HG03045 (cell line): ENCODE measurements around the gene GRIK4.

ENCODE experiments used
- ATAC-seq: cut with Tn5 transposase; IDR thresholded peaks from one replicate; pipeline ENCODE4 v1.9.1; 2021; ENCODE audit warnings: mild to moderate bottlenecking, moderate library complexity; ENCODE audit not compliant: unreplicated experiment

Gene GRIK4

GRCh38 chr11:120698918-120699317, 187.4 kb downstream of the GRIK4 start:
- no peak for ATAC-seq

DNA sequence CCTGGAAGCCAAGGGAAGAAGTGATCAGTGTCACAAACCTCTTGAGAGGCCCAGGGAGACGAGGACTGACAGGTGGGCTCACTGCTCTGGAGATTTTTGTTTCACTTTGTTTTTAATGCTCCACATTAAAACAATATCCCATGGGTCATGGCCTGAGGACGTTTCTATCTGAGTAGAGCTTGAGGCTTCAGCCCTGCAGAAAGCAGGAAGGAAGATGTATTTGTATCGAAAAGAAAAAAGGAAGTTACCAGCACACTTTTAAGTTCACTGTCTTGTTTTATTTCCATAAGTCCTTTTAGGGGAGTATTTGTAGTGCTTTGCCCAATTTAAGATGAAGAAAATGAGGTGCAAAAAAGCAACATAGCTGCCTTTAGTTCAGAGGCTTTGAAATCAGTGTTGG, 191.1 kb downstream of the GRIK4 start:
- no peak for ATAC-seq

DNA sequence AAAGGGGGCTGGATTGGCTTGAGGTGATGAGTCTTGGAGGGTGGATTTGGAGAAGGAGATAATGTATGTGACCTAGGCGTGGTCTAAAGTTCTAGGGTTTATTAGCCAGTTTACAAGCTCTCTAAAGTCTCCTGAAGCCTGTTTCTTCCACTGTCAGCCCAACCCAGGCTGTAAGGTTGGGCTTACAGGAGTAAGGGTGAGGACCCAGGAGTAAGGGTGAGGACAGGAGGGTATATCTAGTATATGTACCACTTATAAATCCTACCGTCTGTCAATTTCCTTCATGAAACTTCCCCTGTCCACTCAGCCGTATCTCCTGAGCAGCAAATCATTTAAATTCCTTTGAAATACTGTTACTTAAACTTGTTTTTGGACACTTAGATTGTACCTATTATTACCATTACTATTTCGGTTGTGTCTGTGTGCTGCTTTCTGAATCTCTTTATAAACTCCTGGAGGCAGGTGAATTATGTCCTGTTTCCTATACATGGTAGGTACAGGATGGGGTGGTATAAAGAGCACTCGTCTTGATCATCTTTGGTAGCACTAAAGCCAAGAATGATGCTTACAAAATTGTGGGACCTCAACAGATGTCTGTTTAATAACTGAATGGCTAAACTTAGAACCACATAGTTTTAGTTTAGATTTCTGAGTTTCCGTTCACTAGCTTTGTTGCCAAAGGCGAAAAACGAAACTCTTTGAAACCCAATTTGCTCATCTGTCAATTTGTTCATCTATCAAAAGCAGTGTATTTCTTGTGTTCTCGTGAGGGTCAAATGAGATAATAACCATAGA, 192.0 kb downstream of the GRIK4 start:
- no peak for ATAC-seq

DNA sequence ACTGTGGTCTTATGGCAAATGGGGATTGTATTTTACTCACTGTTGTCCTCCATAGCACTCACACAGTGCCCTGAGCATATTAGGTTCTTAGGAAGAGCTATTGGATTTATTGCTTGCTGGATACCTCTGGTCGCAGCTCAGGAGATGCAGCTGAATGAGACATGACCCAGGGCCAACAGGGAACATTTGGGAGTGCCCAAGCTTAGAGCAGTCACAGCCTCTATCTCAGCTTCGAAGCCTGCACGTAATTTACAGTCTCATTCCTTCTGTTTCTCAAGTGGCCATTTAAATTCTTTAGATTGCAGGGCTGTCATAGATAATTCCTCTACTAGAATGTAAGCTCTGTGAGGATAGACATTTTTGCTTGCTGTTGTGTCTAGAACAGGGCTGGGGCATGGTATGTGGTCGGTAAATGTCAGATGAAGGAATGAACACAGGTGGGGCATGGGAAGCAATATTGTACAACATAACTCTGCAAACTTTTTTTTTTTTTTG, 192.8 kb downstream of the GRIK4 start:
- ATAC-seq, result no peak

DNA sequence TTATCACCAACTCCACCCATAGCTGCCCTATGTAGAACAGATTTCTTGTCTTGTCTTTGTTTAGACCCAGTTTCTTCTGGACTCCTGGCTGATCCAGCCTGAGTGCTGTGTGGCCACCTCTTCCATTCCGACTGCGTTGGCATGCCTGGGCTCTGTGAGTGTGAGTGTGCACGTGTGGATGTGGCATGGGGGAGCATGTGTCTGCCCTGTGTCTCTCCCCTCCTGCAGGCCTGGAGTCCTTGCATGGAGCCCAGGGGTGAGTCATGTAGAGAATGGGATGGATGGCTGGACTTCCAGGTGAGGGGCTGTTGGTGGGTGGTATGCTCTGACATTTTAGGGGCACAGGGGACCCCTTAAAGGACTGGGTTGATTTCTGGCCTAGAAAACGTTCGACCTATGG, 194.7 kb downstream of the GRIK4 start:
- no peak for ATAC-seq

DNA sequence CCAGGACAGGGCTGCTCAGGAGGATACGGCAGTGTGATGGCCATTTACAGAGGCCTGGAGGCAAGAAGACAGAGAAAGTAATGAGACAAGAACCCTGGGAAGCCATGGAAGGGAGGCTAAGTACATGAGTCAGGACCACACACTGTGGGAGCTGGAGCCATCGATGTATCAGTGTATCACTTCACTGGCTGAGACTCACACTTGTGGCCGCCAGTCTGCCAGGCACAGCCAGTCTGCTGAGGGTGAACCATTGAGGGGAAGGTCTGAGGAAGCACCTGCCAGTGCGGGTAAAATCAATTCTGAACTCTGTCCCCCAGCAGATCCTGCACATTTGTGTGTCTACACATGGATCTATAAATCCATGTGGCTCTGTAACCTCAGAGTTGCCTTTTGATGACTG, 195.6 kb downstream of the GRIK4 start:
- no peak for ATAC-seq

- ATAC-seq, result no peak
Observed at GRCh38 chr11:120707663-120708062, 196.1 kb downstream of the GRIK4 start.

GRCh38 chr11:120708511-120709183, 197.1 kb downstream of the GRIK4 start:
- ATAC-seq, result no peak

DNA sequence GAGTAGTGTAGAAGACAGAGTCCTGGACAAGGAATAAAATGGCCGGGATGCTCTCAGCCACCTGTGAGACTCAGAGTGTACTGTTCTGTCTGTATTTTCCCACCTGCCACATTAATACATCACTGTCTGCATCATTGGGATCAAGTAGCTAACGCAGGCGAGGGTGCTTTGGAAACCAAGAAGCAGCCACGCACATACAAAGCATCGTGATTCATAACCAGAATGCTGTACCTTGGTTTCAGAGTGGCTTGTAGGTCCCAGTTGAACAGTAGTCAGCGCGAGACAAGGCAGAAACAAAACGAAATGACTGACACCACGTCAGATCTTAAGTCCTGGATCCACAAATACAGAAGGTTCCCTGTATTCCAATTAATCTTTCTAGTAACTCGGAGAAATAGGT, 198.3 kb downstream of the GRIK4 start:
- peak; percentile 83 for ATAC-seq

DNA sequence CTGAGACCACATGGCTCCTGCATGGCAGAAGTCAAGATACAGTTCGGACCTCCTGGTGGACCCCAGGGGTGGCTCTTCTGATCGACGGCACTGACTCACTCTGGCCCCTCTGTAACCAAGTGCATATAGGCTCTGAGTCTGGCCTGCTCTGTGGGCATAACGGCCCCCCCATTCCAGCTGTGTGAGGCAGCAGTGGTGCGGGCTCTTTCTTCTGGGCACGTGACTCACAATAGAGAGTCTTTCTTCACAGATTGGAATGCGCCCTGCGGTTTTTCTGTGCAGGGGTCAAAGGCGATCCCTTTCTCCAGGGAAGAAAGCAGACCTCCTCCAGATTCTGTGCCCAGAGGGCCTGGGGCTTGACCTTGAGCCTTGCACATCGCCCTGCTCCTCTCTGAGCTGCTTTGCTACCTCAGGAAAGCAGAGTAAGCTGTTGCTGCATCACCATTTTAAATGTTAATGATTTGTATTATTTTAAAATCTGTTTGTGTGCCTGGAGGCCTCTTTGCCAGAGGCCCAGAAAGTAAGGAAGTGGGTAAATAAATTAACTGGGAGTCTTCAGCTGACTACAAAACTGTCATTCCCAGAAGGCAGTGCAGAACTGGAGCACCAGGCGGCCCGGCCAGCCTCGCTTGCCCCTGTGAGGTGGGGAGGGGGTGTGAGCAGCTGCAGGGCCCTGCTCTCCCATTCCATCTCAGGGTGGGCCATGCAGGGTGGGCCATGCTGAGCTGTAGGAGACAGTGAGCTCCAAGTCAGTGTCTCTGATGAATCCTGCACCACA, 199.0 kb downstream of the GRIK4 start:
- ATAC-seq, result peak; percentile 24

GRCh38 chr11:120712014-120712413, 200.5 kb downstream of the GRIK4 start:
- ATAC-seq, result no peak

DNA sequence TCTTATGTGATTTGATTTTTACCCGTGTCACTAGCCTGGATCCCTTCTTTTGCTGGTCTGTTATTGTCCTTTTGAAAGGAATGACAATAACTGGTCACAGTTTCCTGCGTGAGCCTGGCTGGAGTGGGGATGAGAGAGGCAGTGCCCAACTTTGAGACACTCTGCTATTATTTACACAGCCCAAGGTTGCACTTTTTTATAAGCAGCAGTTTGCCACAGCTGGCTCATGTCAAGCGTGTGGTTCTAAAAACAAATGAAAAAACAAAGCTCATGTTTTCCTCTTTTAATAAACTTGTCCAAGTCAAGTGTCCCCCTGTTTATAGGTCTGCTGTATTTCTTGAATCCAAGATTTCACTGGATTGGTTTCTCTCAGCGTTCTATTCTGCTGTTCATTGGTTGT, 201.3 kb downstream of the GRIK4 start:
- ATAC-seq, result no peak

DNA sequence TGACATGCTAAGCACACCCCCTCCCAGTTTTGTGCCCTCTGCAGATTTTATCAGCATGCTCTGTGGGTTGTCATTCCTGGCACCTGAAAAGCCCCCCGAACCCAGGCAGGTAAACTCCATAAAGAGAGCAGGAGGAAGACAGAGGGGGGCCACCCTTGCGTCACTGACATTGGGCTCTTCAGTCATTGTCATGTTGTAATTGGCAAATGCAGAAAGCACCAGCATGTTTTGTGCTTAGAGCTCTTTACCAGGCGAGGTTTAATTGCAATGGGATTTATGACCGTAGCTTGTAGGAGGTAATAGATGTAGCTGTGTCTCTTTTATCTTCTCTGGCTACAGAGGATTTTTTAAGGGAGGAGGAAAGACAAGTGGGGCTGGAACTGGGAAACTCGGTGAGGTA, 201.7 kb downstream of the GRIK4 start:
- ATAC-seq, result no peak

DNA sequence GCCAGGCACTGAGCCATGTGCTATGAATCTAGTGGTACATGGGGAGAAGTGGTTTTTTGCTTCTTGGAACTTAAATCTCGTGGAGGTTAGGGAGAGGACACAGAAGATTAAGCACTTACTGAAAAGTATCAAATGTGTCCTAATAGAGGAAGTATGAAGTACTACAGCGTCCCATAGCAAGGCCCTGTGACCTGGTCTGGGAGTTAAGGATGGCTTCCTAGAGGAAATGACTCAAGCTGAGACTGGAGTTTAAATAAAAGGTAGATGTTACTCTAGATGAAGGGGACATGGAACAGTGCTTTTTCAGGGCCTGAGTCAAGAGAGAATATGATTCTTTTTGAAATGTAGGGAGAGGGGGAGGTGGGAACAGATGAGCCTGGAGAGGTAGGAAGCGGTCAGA, 202.9 kb downstream of the GRIK4 start:
- ATAC-seq, result no peak

GRCh38 chr11:120715239-120715638, 203.7 kb downstream of the GRIK4 start:
- ATAC-seq, result no peak

GRCh38 chr11:120717042-120717441, 205.5 kb downstream of the GRIK4 start:
- ATAC-seq, result no peak

GRCh38 chr11:120717623-120718022, 206.1 kb downstream of the GRIK4 start:
- ATAC-seq, result no peak

- ATAC-seq, result no peak
Observed at GRCh38 chr11:120718171-120718570, 206.6 kb downstream of the GRIK4 start.

- no peak for ATAC-seq
Observed at GRCh38 chr11:120719348-120719747, 207.8 kb downstream of the GRIK4 start.

DNA sequence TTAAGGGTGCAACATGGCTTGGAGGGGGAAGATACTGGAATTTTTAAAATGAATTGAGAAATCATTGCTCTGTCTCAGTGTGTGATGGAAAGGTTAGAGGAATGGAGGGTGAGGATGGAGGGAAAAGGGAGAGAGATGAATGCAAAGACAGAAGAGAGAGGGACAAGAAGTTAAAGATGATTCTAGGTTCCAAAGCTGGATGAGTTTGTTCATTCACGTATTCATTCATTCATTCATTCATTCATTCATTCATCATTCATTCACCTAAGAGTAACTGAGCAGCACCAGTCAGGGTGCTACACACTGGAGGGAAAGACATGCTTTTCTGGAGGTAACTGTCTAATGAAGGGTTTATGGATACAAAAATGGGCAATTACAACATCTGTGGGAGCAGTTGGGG, 209.2 kb downstream of the GRIK4 start:
- ATAC-seq, result no peak

DNA sequence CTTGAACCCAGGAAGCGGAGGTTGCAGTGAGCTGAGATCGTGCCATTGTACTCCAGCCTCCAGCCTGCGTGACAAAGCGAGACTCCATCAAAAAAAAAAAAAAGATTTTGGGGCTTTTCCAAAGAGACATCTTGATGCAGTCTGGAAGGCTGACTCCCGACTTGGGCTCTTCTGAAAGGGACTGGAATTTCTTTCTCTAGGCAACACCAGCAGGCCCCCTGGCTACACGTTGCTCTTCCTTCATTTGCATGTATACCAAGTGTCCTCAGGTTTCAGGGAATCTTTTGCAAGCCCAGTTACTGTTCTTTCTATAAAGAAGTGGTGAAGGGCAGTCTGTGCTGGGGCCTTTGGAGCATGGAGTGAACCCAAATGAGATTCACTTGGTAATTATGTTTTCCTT, 211.0 kb downstream of the GRIK4 start:
- ATAC-seq, result no peak

- no peak for ATAC-seq
Observed at GRCh38 chr11:120723751-120724150, 212.2 kb downstream of the GRIK4 start.
